Gastroesophageal sphincter (tissue), 4 donors: ENCODE measurements around the gene CIBAR2. TPM values are rescaled to one million over a fixed set of nuclear protein-coding genes. Genes with fewer than 3 reads are reported as not detected.

ENCODE experiments used
- ATAC-seq: fragments of 150-250 bp; one replicate; pipeline ENCODE4 v1.9.1; 2016; ENCODE audit warnings: mild to moderate bottlenecking, moderate library complexity
- H3K27ac ChIP-seq, 4 donors: fragments of 200-600 bp; sonication (generic) in 3 of 4; 1 replicate in 3 of 4; 2 replicates in 1 of 4; pipeline ENCODE4 v1.5.1; 2016 to 2019
- H3K27me3 ChIP-seq: fragments of 200-600 bp; sonication (generic); one replicate; pipeline ENCODE4 v1.5.1; 2019
- H3K36me3 ChIP-seq, 2 donors: fragments of 200-600 bp; sonication (generic); one replicate each; pipeline ENCODE4 v1.5.1; 2019; ENCODE audit warnings: control low read depth in 1 of 2
- H3K4me1 ChIP-seq, 3 donors: fragments of 200-600 bp; sonication (generic); 1 replicate in 2 of 3; 2 replicates in 1 of 3; pipeline ENCODE4 v1.5.1; 2016 to 2019; ENCODE audit warnings: control low read depth in 2 of 3
- H3K4me3 ChIP-seq, 2 donors: fragments of 200-600 bp; sonication (generic); one replicate each; pipeline ENCODE4 v1.5.1; 2019; ENCODE audit warnings: mild to moderate bottlenecking in 1 of 2, moderate library complexity in 1 of 2
- H3K9me3 ChIP-seq, 3 donors: fragments of 200-600 bp; sonication (generic); one replicate each; pipeline ENCODE4 v1.5.1; 2017 to 2019; ENCODE audit warnings: control low read depth in 2 of 3
- CTCF ChIP-seq, 4 experiments: fragments of 200-600 bp in 2 of 4; fragments of 450-650 bp in 2 of 4; sonication (generic) in 1 of 4; IDR thresholded peaks; one replicate each; pipeline ENCODE4 v1.5.1; 2017 to 2019; ENCODE audit warnings: antibody characterized with exemption in 4 of 4, mild to moderate bottlenecking in 2 of 4, moderate library complexity in 2 of 4
- EP300 ChIP-seq: sonication (generic); formaldehyde crosslinking; IDR thresholded peaks from one replicate; pipeline ENCODE4 v1.6.1; 2017; ENCODE audit warnings: antibody characterized with exemption, mild to moderate bottlenecking
- POLR2A ChIP-seq, 2 donors: fragments of 450-650 bp; IDR thresholded peaks; one replicate each; pipeline ENCODE4 v1.6.1; 2017; ENCODE audit warnings: antibody characterized with exemption in 2 of 2, mild to moderate bottlenecking in 2 of 2, moderate library complexity in 1 of 2
- POLR2AphosphoS5 ChIP-seq: sonication (generic); formaldehyde crosslinking; IDR thresholded peaks from one replicate; pipeline ENCODE4 v1.6.1; 2017; ENCODE audit warnings: antibody characterized with exemption
- WGBS, 2 donors: methylation state at CpG; one replicate each; pipeline ENCODE4 v1.1.5; 2018; ENCODE audit warnings: low coverage in 1 of 2; 5-methylcytosine and 5-hydroxymethylcytosine counted together
- total RNA-seq, 4 donors: library from RNA; depleted of rRNA; stranded (reverse); fragments of >200 nt; gene quantifications; one replicate each; pipeline ENCODE4 v1.1.0, GENCODE V29; 2016

Gene CIBAR2
- total RNA-seq, 4 donors from 2014 or later, result not detected

GRCh38 chr16:85048921-85049562, 63.2 kb downstream of the CIBAR2 start:
- WGBS, 2 donors, result 89 to 97% methylated on average over 9 to 11 of the region's 17 CpGs
- no peak for ATAC-seq
- no peak for TF ChIP-seq POLR2A (IDR thresholded peaks at IDR 0.05)
- TF ChIP-seq POLR2AphosphoS5, result no peak
- no peak for TF ChIP-seq CTCF (IDR thresholded peaks at IDR 0.05)
- no peak for TF ChIP-seq EP300
- Histone ChIP-seq H3K4me1 (peaks cover 0 to 8% (median 2%) of the 10 kb centered on the region in 3 donors), H3K27me3 (no peaks in the 10 kb centered on the region), H3K4me3 (no peak overlapping the region), H3K27ac (no peak overlapping the region), H3K36me3 (peaks cover 0 to 4% of the 10 kb centered on the region in 2 donors), H3K9me3 (no peaks in the 10 kb centered on the region)

Other genes starting within 250 kb of the CIBAR2 start
- gene ZDHHC7, start 100.9 kb downstream of the CIBAR2 start, total RNA-seq, result 10 to 100 TPM; 55.3 to 77.5 (median 66.3) TPM
- gene KIAA0513, start 84.7 kb downstream of the CIBAR2 start, total RNA-seq, result 10 to 100 TPM; 14.8 to 43.4 (median 28.5) TPM